SU-DHL-6 (cell line): ENCODE data around the gene SCGN.

Source experiments
- H2AFZ ChIP-seq: fragments of 200-600 bp; sonication (generic); 2 replicates; pipeline ENCODE4 v1.6.1; 2014; ENCODE audit warnings: low read depth, mild to moderate bottlenecking, moderate library complexity, mixed read lengths, antibody characterized with exemption, low read length; ENCODE audit not compliant: severe bottlenecking
- H3F3A ChIP-seq: fragments of 200-600 bp; shearing (Covaris generic); 2 replicates; pipeline ENCODE4 v1.6.0; 2016; ENCODE audit warnings: antibody characterized with exemption, mild to moderate bottlenecking; ENCODE audit not compliant: insufficient read depth
- H3K27ac ChIP-seq: fragments of 200-600 bp; sonication (generic); 2 replicates; pipeline ENCODE4 v1.5.1; 2016; ENCODE audit warnings: low read depth, mild to moderate bottlenecking, low read length, moderate library complexity, mixed read lengths
- H3K27me3 ChIP-seq: fragments of 200-600 bp; sonication (generic), shearing (Covaris generic); 2 replicates; pipeline ENCODE4 v1.6.0; 2014; ENCODE audit warnings: mild to moderate bottlenecking, low read length
- H3K36me3 ChIP-seq: fragments of 200-600 bp; sonication (generic); 2 replicates; pipeline ENCODE4 v1.6.1; 2014; ENCODE audit warnings: mild to moderate bottlenecking, low read length, mixed read lengths
- H3K4me2 ChIP-seq: fragments of 300-600, 200-600 bp; shearing (Covaris generic), sonication (generic); 2 replicates; pipeline ENCODE4 v1.6.0; 2014; ENCODE audit warnings: low read length, low read depth, mild to moderate bottlenecking; ENCODE audit not compliant: poor library complexity, severe bottlenecking
- H3K4me3 ChIP-seq: fragments of 200-600 bp; sonication (generic); 2 replicates; pipeline ENCODE4 v1.5.1; 2014; ENCODE audit warnings: antibody characterized with exemption, low read length, mild to moderate bottlenecking, mixed read lengths; ENCODE audit not compliant: insufficient read depth, poor library complexity, severe bottlenecking
- H3K79me2 ChIP-seq: fragments of 200-600 bp; sonication (generic); 2 replicates; pipeline ENCODE4 v1.6.1; 2014; ENCODE audit warnings: mild to moderate bottlenecking, low read length, moderate library complexity; ENCODE audit not compliant: insufficient read depth
- H3K9ac ChIP-seq: fragments of 200-600 bp; sonication (generic); 2 replicates; pipeline ENCODE4 v1.7.0; 2014; ENCODE audit warnings: mild to moderate bottlenecking, low read length
- H3K9me2 ChIP-seq: fragments of 200-600 bp; sonication (generic); replicated peaks from 2 replicates; pipeline ENCODE4 v1.6.1; 2014; ENCODE audit warnings: low read length; ENCODE audit not compliant: insufficient read depth
- H3K9me3 ChIP-seq: fragments of 200-600 bp; sonication (generic); 2 replicates; pipeline ENCODE4 v1.6.1; 2014; ENCODE audit warnings: low read length, mixed read lengths; ENCODE audit not compliant: insufficient read depth
- H4K20me1 ChIP-seq: fragments of 200-600 bp; sonication (generic); 2 replicates; pipeline ENCODE4 v1.6.1; 2014; ENCODE audit warnings: low read depth, mild to moderate bottlenecking, antibody characterized with exemption, low read length, moderate library complexity, mixed read lengths
- CTCF ChIP-seq: fragments of 200-600 bp; sonication (generic); IDR thresholded peaks from one replicate; pipeline ENCODE4 v1.5.1; 2017; ENCODE audit warnings: antibody characterized with exemption, mild to moderate bottlenecking, low read length, moderate library complexity; ENCODE audit not compliant: insufficient read depth, poor library complexity, severe bottlenecking
- EZH2phosphoT487 ChIP-seq: fragments of 200-600 bp; sonication (generic), shearing (Covaris generic); conservative IDR thresholded peaks from 2 replicates; pipeline ENCODE4 v1.6.1; 2018; ENCODE audit warnings: mild to moderate bottlenecking, antibody characterized with exemption, low read length, moderate library complexity, mixed read lengths

The SCGN gene

GRCh38 chr6:25713824-25714223, 61.8 kb downstream of the SCGN start:
- Histone ChIP-seq H3K27ac (no peak overlapping the region), H3K36me3 (no peaks in the 10 kb centered on the region), H3F3A (no peaks in the 10 kb centered on the region), H3K9ac (no peak overlapping the region), H2AFZ (no peak overlapping the region), H4K20me1 (no peaks in the 10 kb centered on the region), H3K79me2 (no peaks in the 10 kb centered on the region), H3K9me2 (no peaks in the 10 kb centered on the region), H3K27me3 (0 out of 2 replicates have a peak, but pooled peaks cover 3% of the 10 kb centered on the region), H3K4me3 (no peak overlapping the region), H3K4me2 (no peak overlapping the region), H3K9me3 (no peaks in the 10 kb centered on the region)
- TF ChIP-seq CTCF (no peak), EZH2phosphoT487 (no peak)

- Histone ChIP-seq H3K4me3 (no peak overlapping the region), H3F3A (no peaks in the 10 kb centered on the region), H3K4me2 (no peak overlapping the region), H3K36me3 (no peaks in the 10 kb centered on the region), H4K20me1 (no peaks in the 10 kb centered on the region), H3K9me3 (no peaks in the 10 kb centered on the region), H3K9me2 (no peaks in the 10 kb centered on the region), H3K79me2 (no peaks in the 10 kb centered on the region), H3K9ac (no peak overlapping the region), H3K27me3 (0 out of 2 replicates have a peak, but pooled peaks cover 3% of the 10 kb centered on the region), H2AFZ (no peak overlapping the region), H3K27ac (no peak overlapping the region)
- TF ChIP-seq CTCF (no peak), EZH2phosphoT487 (no peak)
Observed at GRCh38 chr6:25714765-25715164, 62.8 kb downstream of the SCGN start.

GRCh38 chr6:25715794-25716193, 63.8 kb downstream of the SCGN start:
- Histone ChIP-seq H4K20me1 (no peaks in the 10 kb centered on the region), H3K9me3 (no peaks in the 10 kb centered on the region), H3K79me2 (no peaks in the 10 kb centered on the region), H3K27ac (no peak overlapping the region), H2AFZ (no peak overlapping the region), H3F3A (no peaks in the 10 kb centered on the region), H3K36me3 (no peaks in the 10 kb centered on the region), H3K9ac (no peak overlapping the region), H3K4me3 (no peak overlapping the region), H3K9me2 (no peaks in the 10 kb centered on the region), H3K27me3 (0 out of 2 replicates have a peak, but pooled peaks cover 3% of the 10 kb centered on the region), H3K4me2 (no peak overlapping the region)
- TF ChIP-seq CTCF (no peak), EZH2phosphoT487 (no peak)
